ENCODE data around the gene NUFIP2. TPM values are rescaled to one million over a fixed set of nuclear protein-coding genes. Genes with fewer than 3 reads are reported as not detected.

NUFIP2 gene
- total RNA-seq, 1 experiment from 2014 or later: 93.1 TPM

- DNase-seq (ENCODE audit: low spot score) (no peak), ATAC-seq (no peak)
- no peaks in the 10 kb centered on the region for H3K27me3 Mint-ChIP-seq (ENCODE audit: low read depth)
- peak overlapping the region; percentile 43; the same call in 1 of the 2 replicates for H3K4me3 Mint-ChIP-seq
- ChIA-PET CTCF (no interaction called here), POLR2A (no interaction called here)
- TF ChIP-seq TEAD4 (CRISPR knock-in tag; IDR thresholded peaks at IDR 0.05): no peak
- TF ChIP-seq AFF4 (CRISPR knock-in tag; IDR thresholded peaks at IDR 0.05; ENCODE audit: borderline replicate concordance): no peak
- 0 out of 2 replicates have a peak, but pooled peaks have one; percentile 8 for TF ChIP-seq GTF2I (CRISPR knock-in tag; conservative IDR thresholded peaks at IDR 0.05)
- TF ChIP-seq ATF3 (CRISPR knock-in tag; conservative IDR thresholded peaks at IDR 0.05): no peak
- TF ChIP-seq CTCF (IDR thresholded peaks at IDR 0.05): no peak
- TF ChIP-seq ZNF317 (CRISPR knock-in tag; IDR thresholded peaks at IDR 0.05; ENCODE audit: borderline replicate concordance, low read depth): no peak
- TF ChIP-seq JUN (CRISPR knock-in tag; IDR thresholded peaks at IDR 0.05): no peak
- H3K4me1 Mint-ChIP-seq: peaks cover 43% of the 10 kb centered on the region
- H3K9me3 Mint-ChIP-seq: no peaks in the 10 kb centered on the region
- peaks cover 86% of the 10 kb centered on the region for H3K36me3 Mint-ChIP-seq
- H3K27ac Mint-ChIP-seq: peak overlapping the region; percentile 54
Observed at GRCh38 chr17:29283496-29283895, 10.5 kb downstream of the NUFIP2 start.

GRCh38 chr17:29279397-29280070 is 14.4 kb downstream of the NUFIP2 start:
- peaks cover 54% of the 10 kb centered on the region for H3K4me1 Mint-ChIP-seq
- ChIA-PET POLR2A (no interaction called here), CTCF (interaction anchor here (0.8 to 2.6 kb wide), 3 partner anchors 11 to 100 kb away, joined by 4 to 16 read pairs (median 8); partner anchors contain the start of gene MYO18A)
- ATAC-seq (no peak), DNase-seq (ENCODE audit: low spot score) (no peak)
- H3K36me3 Mint-ChIP-seq: peaks cover 58% of the 10 kb centered on the region
- H3K27ac Mint-ChIP-seq: peak overlapping the region; percentile 79; the same call in 1 of the 2 replicates
- no peaks in the 10 kb centered on the region for H3K27me3 Mint-ChIP-seq (ENCODE audit: low read depth)
- no peaks in the 10 kb centered on the region for H3K9me3 Mint-ChIP-seq
- 0 out of 2 replicates have a peak overlapping the region, but pooled peaks have one; percentile 21 for H3K4me3 Mint-ChIP-seq
- TF ChIP-seq STAT6 (CRISPR knock-in tag; conservative IDR thresholded peaks at IDR 0.05; ENCODE audit: low read depth) (no peak), NR1H2 (CRISPR knock-in tag; IDR thresholded peaks at IDR 0.05) (no peak), ZBTB21 (CRISPR knock-in tag; IDR thresholded peaks at IDR 0.05; ENCODE audit: borderline replicate concordance) (no peak), ARID4B (CRISPR knock-in tag; IDR thresholded peaks at IDR 0.05; ENCODE audit: borderline replicate concordance) (no peak), IRF1 (CRISPR knock-in tag; IDR thresholded peaks at IDR 0.05) (no peak), ATF6 (CRISPR knock-in tag; IDR thresholded peaks at IDR 0.05) (no peak), MXD4 (CRISPR knock-in tag; IDR thresholded peaks at IDR 0.05; ENCODE audit: borderline replicate concordance) (no peak), ZNF416 (CRISPR knock-in tag; IDR thresholded peaks at IDR 0.05) (no peak)

All from WTC11 (cell line).